ENCODE measurements around the gene AQP12B.
A peak's percentile ranks its signal among the peaks of the same experiment; 100 is the strongest.
"Not testable (repeated sequence)": the region's sequence is repeated elsewhere in the genome, so short reads cannot be mapped to it uniquely, and the experiment has no call there.

The AQP12B gene

DNA sequence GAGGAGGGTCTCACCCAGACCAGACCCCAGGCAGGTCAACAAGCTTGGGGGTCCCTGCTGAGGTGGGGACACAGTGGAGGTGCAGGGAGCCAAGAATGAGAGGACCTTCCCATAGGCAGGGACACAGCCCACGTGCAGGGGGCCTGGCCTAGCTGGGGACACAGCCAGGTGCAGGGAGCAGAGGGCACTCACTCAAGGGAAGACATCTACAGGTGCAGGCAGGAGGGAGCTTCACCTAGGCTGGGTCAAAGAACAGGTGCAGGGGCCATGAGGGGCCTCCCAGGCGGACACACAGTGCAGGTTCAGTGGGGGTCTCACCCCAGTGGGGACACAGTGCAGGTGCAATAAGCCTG, 8.4 kb upstream of the AQP12B start:
- not testable (repeated sequence) for DNase-seq (ENCODE audit: low spot score); H3K36me3 ChIP-seq (ENCODE audit: low read depth); ATAC-seq (ENCODE audit: low read depth); H3K27me3 ChIP-seq (ENCODE audit: insufficient read depth, poor library complexity, severe bottlenecking); H3K4me3 ChIP-seq (ENCODE audit: severe bottlenecking); H3K27ac ChIP-seq (ENCODE audit: poor library complexity, severe bottlenecking); H3K4me1 ChIP-seq (ENCODE audit: insufficient read depth, poor library complexity, severe bottlenecking); H3K9me3 ChIP-seq (ENCODE audit: severe bottlenecking)

DNA sequence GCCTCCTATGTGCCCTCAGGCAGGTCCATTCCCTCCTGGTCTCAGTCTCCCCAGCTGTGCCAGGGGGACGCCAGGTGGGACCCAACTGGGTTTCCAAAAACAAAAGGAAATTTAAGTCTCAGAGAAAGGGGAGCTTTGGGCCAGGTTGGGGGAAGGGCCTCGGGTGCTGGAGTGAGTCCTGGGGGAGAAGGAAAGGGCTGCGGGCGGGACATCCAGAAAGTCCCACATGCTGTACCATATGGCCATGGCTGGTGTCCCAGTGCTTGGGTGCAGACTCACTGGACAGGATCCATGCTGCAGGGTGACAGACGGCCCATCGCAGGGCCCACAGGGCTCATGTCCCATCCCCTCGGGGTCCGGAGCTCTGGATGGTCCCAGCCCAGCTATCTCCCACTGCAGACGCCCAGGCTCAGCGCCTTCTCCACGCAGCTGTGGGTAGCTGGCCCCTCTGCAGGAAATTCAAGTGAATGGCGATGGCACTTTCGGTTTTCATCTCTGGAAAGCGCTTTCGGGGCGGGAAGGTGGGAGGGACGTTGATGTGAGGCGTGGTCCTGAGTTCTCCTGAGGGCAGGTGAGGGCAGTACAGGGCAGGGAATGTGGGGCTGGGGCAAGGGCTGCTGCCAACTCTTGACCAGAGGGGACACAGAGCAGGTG, 7.9 kb upstream of the AQP12B start:
- H3K9me3 ChIP-seq (ENCODE audit: severe bottlenecking); H3K4me1 ChIP-seq (ENCODE audit: insufficient read depth, poor library complexity, severe bottlenecking); ATAC-seq (ENCODE audit: low read depth); H3K36me3 ChIP-seq (ENCODE audit: low read depth); H3K4me3 ChIP-seq (ENCODE audit: severe bottlenecking); H3K27ac ChIP-seq (ENCODE audit: poor library complexity, severe bottlenecking): not testable (repeated sequence)
- peak; percentile 36 for DNase-seq (ENCODE audit: low spot score)
- H3K27me3 ChIP-seq (ENCODE audit: insufficient read depth, poor library complexity, severe bottlenecking) = peaks cover 15% of the 10 kb centered on the region

DNA sequence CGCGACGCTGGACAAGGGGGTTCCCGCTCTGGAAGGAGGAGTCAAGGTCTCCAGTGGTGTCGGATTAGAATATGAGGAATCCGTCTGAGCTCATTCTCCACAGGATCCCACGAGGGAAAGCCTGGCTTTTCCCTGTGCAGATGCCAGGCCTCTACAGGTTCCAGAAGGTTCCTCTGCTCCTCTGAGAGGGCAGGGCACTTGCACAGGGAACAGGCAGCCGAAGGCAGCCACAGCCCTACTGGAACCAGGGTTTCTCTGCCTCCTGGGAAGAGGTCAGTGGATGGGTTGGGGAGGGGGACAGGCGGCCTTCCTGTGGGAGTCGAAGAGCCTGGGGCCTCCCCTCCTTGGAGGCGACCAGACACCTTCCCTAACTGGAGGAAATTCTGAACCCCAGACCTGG, 7.3 kb upstream of the AQP12B start:
- Histone ChIP-seq H3K9me3 (ENCODE audit: severe bottlenecking) (no peaks in the 10 kb centered on the region), H3K4me3 (ENCODE audit: severe bottlenecking) (no peak overlapping the region), H3K27ac (ENCODE audit: poor library complexity, severe bottlenecking) (no peak overlapping the region), H3K4me1 (ENCODE audit: insufficient read depth, poor library complexity, severe bottlenecking) (no peaks in the 10 kb centered on the region), H3K36me3 (ENCODE audit: low read depth) (no peaks in the 10 kb centered on the region), H3K27me3 (ENCODE audit: insufficient read depth, poor library complexity, severe bottlenecking) (peaks cover 15% of the 10 kb centered on the region)
- TF ChIP-seq, protein P1, sequence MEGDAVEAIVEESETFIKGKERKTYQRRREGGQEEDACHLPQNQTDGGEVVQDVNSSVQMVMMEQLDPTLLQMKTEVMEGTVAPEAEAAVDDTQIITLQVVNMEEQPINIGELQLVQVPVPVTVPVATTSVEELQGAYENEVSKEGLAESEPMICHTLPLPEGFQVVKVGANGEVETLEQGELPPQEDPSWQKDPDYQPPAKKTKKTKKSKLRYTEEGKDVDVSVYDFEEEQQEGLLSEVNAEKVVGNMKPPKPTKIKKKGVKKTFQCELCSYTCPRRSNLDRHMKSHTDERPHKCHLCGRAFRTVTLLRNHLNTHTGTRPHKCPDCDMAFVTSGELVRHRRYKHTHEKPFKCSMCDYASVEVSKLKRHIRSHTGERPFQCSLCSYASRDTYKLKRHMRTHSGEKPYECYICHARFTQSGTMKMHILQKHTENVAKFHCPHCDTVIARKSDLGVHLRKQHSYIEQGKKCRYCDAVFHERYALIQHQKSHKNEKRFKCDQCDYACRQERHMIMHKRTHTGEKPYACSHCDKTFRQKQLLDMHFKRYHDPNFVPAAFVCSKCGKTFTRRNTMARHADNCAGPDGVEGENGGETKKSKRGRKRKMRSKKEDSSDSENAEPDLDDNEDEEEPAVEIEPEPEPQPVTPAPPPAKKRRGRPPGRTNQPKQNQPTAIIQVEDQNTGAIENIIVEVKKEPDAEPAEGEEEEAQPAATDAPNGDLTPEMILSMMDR (IDR thresholded peaks at IDR 0.05; ENCODE audit: poor library complexity, severe bottlenecking) = no peak
- DNase-seq (ENCODE audit: low spot score) (peak; percentile 20), ATAC-seq (ENCODE audit: low read depth) (no peak)

DNA sequence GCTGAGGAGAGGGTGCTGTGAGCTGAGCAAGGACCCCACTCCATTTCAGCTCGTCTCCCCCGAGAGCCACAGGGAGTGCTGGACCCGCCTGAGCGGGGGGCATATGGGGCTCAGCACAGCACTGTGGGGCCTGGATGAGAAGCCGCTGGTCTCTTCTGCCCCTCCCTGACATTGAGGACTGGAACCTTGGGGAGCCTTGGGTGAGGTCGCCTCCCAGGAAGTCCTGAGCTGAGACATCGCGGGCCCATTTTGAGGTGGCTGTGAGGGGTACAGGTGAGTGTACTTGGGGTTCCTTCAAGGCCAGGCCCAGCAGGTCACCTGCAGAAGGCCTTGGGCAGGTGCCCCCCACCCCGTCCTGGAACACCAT, 5.9 kb upstream of the AQP12B start:
- peaks cover 15% of the 10 kb centered on the region for H3K27me3 ChIP-seq (ENCODE audit: insufficient read depth, poor library complexity, severe bottlenecking)
- no peaks in the 10 kb centered on the region for H3K36me3 ChIP-seq (ENCODE audit: low read depth)
- ATAC-seq (ENCODE audit: low read depth) (no peak), DNase-seq (ENCODE audit: low spot score) (no peak)
- TF ChIP-seq, protein P1 (IDR thresholded peaks at IDR 0.05; ENCODE audit: poor library complexity, severe bottlenecking) = no peak
- no peaks in the 10 kb centered on the region for H3K9me3 ChIP-seq (ENCODE audit: severe bottlenecking)
- no peaks in the 10 kb centered on the region for H3K4me1 ChIP-seq (ENCODE audit: insufficient read depth, poor library complexity, severe bottlenecking)
- no peak overlapping the region for H3K27ac ChIP-seq (ENCODE audit: poor library complexity, severe bottlenecking)
- H3K4me3 ChIP-seq (ENCODE audit: severe bottlenecking) = no peak overlapping the region

DNA sequence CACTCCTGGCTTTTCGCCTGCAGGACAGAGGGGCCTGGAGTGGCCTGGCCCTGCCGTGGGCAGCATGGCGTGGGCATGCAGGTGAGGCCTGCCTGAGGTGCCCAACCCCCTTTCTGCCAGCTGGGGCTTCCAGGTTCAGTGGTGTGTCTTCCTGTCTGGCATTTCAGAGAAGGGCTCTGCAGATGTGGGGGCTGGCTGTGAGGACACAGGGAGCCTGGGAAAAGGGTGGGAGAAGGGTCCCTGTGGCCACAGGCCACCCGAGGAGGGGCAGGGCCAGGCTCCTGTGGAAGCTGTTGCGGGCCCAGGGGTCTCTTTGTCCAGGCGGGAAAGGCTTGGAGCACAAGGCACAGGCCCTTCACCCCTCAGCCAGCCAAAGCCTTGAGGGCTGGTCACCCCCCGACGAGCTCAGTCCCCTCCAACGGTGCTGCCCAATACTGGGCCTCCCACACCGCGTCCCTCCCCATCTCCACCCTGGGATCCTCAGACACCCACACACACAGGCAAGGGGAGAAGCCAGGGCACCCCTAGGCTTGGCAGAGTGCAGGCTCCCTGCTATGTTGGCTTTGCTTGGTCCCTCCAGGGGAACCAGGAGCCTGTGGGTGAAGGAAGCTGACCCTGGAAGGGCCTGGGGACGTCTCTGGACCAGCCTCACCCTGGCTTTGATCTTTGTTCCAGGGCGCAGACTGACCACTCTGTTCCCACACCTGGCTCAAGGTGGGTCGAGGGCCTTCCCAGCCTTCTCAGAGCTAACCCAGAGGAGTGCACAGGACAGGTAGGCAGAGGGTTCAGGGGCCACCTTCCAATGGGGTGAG, 5.3 kb upstream of the AQP12B start:
- DNase-seq (ENCODE audit: low spot score) (peak; percentile 49), ATAC-seq (ENCODE audit: low read depth) (no peak)
- H3K36me3 ChIP-seq (ENCODE audit: low read depth) = no peaks in the 10 kb centered on the region
- TF ChIP-seq, protein P1 (IDR thresholded peaks at IDR 0.05; ENCODE audit: poor library complexity, severe bottlenecking) = no peak
- no peak overlapping the region for H3K4me3 ChIP-seq (ENCODE audit: severe bottlenecking)
- H3K27me3 ChIP-seq (ENCODE audit: insufficient read depth, poor library complexity, severe bottlenecking) = peaks cover 15% of the 10 kb centered on the region
- H3K9me3 ChIP-seq (ENCODE audit: severe bottlenecking) = no peaks in the 10 kb centered on the region
- H3K27ac ChIP-seq (ENCODE audit: poor library complexity, severe bottlenecking) = no peak overlapping the region
- no peaks in the 10 kb centered on the region for H3K4me1 ChIP-seq (ENCODE audit: insufficient read depth, poor library complexity, severe bottlenecking)

Measured in RWPE2 (cell line).